CD4-positive, alpha-beta T cell (primary cell): ENCODE data around the gene BABAM2. TPM values are rescaled to one million over a fixed set of nuclear protein-coding genes. Genes with fewer than 3 reads are reported as not detected.

Source experiments
- ATAC-seq: fragments of 200-7000 bp; cut with Tn5 transposase; one replicate; pipeline ENCODE4 v1.10.0; 2022; ENCODE audit warnings: mild to moderate bottlenecking; ENCODE audit not compliant: poor library complexity
- CTCF ChIA-PET: fragments of 350-600 bp; sonication (Branson Sonifier 250); formaldehyde crosslinking; loops from one replicate; lab custom pipeline; 2021; ENCODE audit warnings: antibody characterized with exemption, inconsistent platforms; lab: Charles Lee
- POLR2A ChIA-PET: fragments of 350-600 bp; sonication (Branson Sonifier 250); formaldehyde crosslinking; loops from one replicate; lab custom pipeline; 2021; ENCODE audit warnings: antibody characterized with exemption, inconsistent platforms; lab: Charles Lee
- DNase-seq, 14 experiments: peaks; one replicate each; pipeline ENCODE4 v3.0.0-alpha.2; 2013 to 2020; ENCODE audit warnings: mixed read lengths in 2 of 14
- H3K27ac ChIP-seq, 2 donors: one replicate each; pipeline versions ENCODE4 v1.5.1 to v1.7.0; 2013; ENCODE audit warnings: low read length in 2 of 2, low read depth in 1 of 2, mild to moderate bottlenecking in 1 of 2
- H3K27me3 ChIP-seq, 2 experiments: 1 replicate in 1 of 2; 2 replicates in 1 of 2; pipeline versions ENCODE4 v1.6.1 to v1.7.0; 2013; ENCODE audit warnings: low read length in 2 of 2, control low read depth in 1 of 2, mild to moderate bottlenecking in 1 of 2, moderate library complexity in 1 of 2; ENCODE audit not compliant: insufficient read depth in 2 of 2, control insufficient read depth in 1 of 2
- H3K36me3 ChIP-seq: one replicate; pipeline ENCODE4 v1.6.1; 2013; ENCODE audit warnings: low read length, control low read depth; ENCODE audit not compliant: insufficient read depth
- H3K4me1 ChIP-seq: one replicate; pipeline ENCODE4 v1.6.1; 2013; ENCODE audit warnings: low read length, control low read depth; ENCODE audit not compliant: insufficient read depth
- H3K4me3 ChIP-seq: one replicate; pipeline ENCODE4 v1.5.1; 2013; ENCODE audit warnings: mild to moderate bottlenecking, low read length, moderate library complexity
- H3K9me3 ChIP-seq, 2 experiments: 1 replicate in 1 of 2; 2 replicates in 1 of 2; pipeline versions ENCODE4 v1.6.1 to v1.7.0; 2013; ENCODE audit warnings: low read length in 2 of 2, mild to moderate bottlenecking in 2 of 2, control low read depth in 1 of 2, moderate library complexity in 1 of 2; ENCODE audit not compliant: control insufficient read depth in 1 of 2, insufficient read depth in 1 of 2
- H3K27ac Mint-ChIP-seq: one replicate; pipeline ENCODE4 v1.8.0; 2020; ENCODE audit warnings: mixed read lengths
- H3K27me3 Mint-ChIP-seq: one replicate; pipeline ENCODE4 v1.8.0; 2021; ENCODE audit warnings: mixed read lengths
- H3K36me3 Mint-ChIP-seq: one replicate; pipeline ENCODE4 v1.8.0; 2021; ENCODE audit warnings: low read depth, mixed read lengths
- H3K4me1 Mint-ChIP-seq: one replicate; pipeline ENCODE4 v1.8.0; 2021; ENCODE audit warnings: low read depth, mixed read lengths
- H3K4me3 Mint-ChIP-seq: one replicate; pipeline ENCODE4 v1.8.0; 2020; ENCODE audit warnings: mild to moderate bottlenecking, mixed read lengths
- H3K9me3 Mint-ChIP-seq: one replicate; pipeline ENCODE4 v1.8.0; 2020; ENCODE audit warnings: mixed read lengths
- intact Hi-C, 2 experiments: fragments of 100-400 bp; cut with DNase I in 1 of 2; cut with micrococcal nuclease in 1 of 2; formaldehyde crosslinking; loops; one replicate each; pipeline versions ENCODE4 v1.15.1 to v1.9.0; 2023 to 2025; cut with DNase I, micrococcal nuclease
- total RNA-seq, 174 experiments: library from RNA in 2 of 174; stranded (reverse) in 2 of 174; gene quantifications; one replicate each; pipeline ENCODE4 v1.2.3 and lab custom pipeline; 2021 to 2026
- TF ChIP-seq, protein P1 (sequence below): fragments of 200-600 bp; IDR thresholded peaks from one replicate; pipeline ENCODE4 v1.8.0; 2022; ENCODE audit warnings: antibody characterized with exemption, mild to moderate bottlenecking

Gene BABAM2
- total RNA-seq, 2 experiments from 2014 or later = 29.2 to 32.8 TPM

DNA sequence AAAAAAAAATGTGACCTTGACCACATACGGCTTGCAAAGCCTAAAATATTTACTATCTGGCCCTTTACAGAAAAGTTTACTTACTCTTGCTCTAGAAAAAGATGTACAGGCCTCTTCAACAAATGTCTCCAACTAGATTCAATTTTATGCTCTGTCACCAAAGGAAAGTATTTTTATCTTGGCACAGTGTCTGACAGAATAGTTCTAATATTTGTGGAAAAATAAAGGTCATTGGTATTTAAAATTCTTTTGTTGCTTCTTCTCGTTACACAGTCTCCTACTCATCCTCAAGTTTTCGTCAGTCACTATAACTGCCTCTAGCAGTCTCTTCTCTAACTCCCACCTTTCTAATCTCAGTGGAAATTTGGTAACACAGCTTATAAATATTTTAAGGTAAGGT, 1.7 kb upstream of the BABAM2 start:
- no peak overlapping the region for H3K4me3 ChIP-seq
- ATAC-seq (no peak), DNase-seq (no peak)
- Mint-ChIP-seq H3K9me3 (no peaks in the 10 kb centered on the region), H3K27me3 (peaks cover 6% of the 10 kb centered on the region), H3K4me3 (peak overlapping the region; percentile 51), H3K27ac (peak overlapping the region; percentile 100), H3K36me3 (peaks cover 21% of the 10 kb centered on the region), H3K4me1 (peaks cover 44% of the 10 kb centered on the region)
- H3K4me1 ChIP-seq = peaks cover 23% of the 10 kb centered on the region
- ChIA-PET CTCF (no interaction called here), POLR2A (no interaction called here)
- intact Hi-C loops = loop anchor here in 1 of 2 experiments (10.0 kb wide), 1 partner anchor 1104 kb away; the partner anchor contains the start of gene CENPA
- H3K27me3 ChIP-seq = no peaks in the 10 kb centered on the region
- H3K36me3 ChIP-seq = no peaks in the 10 kb centered on the region
- H3K27ac ChIP-seq = no peak overlapping the region
- TF ChIP-seq, protein P1, sequence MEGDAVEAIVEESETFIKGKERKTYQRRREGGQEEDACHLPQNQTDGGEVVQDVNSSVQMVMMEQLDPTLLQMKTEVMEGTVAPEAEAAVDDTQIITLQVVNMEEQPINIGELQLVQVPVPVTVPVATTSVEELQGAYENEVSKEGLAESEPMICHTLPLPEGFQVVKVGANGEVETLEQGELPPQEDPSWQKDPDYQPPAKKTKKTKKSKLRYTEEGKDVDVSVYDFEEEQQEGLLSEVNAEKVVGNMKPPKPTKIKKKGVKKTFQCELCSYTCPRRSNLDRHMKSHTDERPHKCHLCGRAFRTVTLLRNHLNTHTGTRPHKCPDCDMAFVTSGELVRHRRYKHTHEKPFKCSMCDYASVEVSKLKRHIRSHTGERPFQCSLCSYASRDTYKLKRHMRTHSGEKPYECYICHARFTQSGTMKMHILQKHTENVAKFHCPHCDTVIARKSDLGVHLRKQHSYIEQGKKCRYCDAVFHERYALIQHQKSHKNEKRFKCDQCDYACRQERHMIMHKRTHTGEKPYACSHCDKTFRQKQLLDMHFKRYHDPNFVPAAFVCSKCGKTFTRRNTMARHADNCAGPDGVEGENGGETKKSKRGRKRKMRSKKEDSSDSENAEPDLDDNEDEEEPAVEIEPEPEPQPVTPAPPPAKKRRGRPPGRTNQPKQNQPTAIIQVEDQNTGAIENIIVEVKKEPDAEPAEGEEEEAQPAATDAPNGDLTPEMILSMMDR = no peak
- no peaks in the 10 kb centered on the region for H3K9me3 ChIP-seq

DNA sequence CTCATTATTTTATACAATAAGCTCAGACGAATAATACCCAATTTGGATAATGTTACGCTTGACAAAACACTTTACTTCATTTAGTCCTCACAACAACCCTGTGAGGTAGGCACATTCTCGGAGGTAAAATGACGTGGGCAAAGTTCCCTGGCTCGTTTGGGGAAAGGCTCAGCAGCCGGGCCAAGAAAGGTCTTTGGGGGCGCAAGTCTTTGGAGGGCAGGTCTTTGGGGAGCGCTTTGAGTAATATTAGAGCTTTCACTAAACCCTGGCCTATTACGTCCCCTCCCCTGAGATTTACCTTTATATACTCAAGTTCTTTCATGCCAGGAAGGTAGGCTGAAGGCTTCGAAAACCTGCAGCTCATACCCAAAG, 769 bp upstream of the BABAM2 start:
- Histone ChIP-seq H3K27me3 (no peaks in the 10 kb centered on the region), H3K4me3 (peak overlapping the region; percentile 79), H3K27ac (peak overlapping the region; percentile 96 to 99), H3K36me3 (no peaks in the 10 kb centered on the region), H3K9me3 (no peaks in the 10 kb centered on the region), H3K4me1 (peaks cover 23% of the 10 kb centered on the region)
- peak overlapping the region; percentile 100 for H3K27ac Mint-ChIP-seq
- ChIA-PET CTCF (no interaction called here), POLR2A (interaction anchor here (0.9 to 1.5 kb wide), 6 partner anchors 28 to 1226 kb away, joined by 3 to 5 read pairs (median 3); partner anchors contain the start of genes ATRAID and SLC5A6)
- peaks cover 6% of the 10 kb centered on the region for H3K27me3 Mint-ChIP-seq
- H3K9me3 Mint-ChIP-seq = no peaks in the 10 kb centered on the region
- peaks cover 53% of the 10 kb centered on the region for H3K4me1 Mint-ChIP-seq
- intact Hi-C loops = loop anchor here (1.0 to 10.0 kb wide), 10 partner anchors 78 to 1857 kb away; partner anchors contain the start of genes MRPL33 (in 2 of the 2), CENPA (in 1 of the 2), FOSL2 (in 1 of the 2) and IFT172 (in 1 of the 2)
- H3K4me3 Mint-ChIP-seq = peak overlapping the region; percentile 97
- TF ChIP-seq, protein P1 = no peak
- ATAC-seq = no peak
- DNase-seq = peak in 1 of 14 experiments; percentile 12
- H3K36me3 Mint-ChIP-seq = peaks cover 30% of the 10 kb centered on the region

DNA sequence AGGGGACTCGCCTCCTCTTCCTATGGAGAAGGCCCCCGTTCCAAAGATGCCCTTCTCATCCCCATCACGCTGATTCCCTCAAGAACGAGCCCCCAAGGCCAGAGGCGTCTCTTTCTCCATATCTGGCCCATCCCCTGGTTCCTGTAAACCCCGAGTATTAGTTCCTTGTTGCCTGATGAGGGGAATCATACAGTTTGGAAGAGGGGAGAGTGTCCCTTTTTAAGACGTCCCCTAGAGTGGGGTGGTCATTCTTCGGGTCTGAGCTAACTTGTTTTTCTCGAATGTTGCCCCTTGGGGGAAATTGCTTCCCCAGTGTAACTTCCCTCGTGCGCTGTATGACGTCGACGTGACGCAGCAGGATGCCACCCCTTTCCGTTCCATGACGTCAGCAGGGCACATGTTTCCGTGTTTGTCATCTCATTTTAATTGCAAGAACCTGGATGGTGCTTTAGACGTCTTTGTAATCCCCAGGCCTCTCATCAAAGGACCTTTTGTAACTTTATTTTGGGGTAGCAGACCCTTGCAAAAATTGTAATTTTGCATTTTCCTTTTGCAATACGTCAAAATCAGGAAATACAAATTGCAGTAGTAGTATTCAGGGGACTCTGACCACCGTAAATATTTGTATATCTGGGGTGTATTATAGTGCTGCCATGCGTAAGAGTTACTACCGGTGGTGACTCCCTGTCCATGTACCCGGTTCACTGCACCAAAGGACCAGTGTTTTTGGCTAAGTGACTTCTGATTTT, 569 bp downstream of the BABAM2 start:
- Histone ChIP-seq H3K36me3 (peaks cover 7% of the 10 kb centered on the region), H3K27ac (peak overlapping the region; percentile 96 to 99), H3K4me1 (peaks cover 23% of the 10 kb centered on the region), H3K27me3 (no peaks in the 10 kb centered on the region), H3K4me3 (peak overlapping the region; percentile 79), H3K9me3 (no peaks in the 10 kb centered on the region)
- DNase-seq = peak; percentile 65 to 97 (median 86)
- TF ChIP-seq, protein P1 = no peak
- peaks cover 63% of the 10 kb centered on the region for H3K4me1 Mint-ChIP-seq
- ATAC-seq = peak; percentile 39
- peak overlapping the region; percentile 100 for H3K27ac Mint-ChIP-seq
- H3K36me3 Mint-ChIP-seq = peaks cover 43% of the 10 kb centered on the region
- H3K9me3 Mint-ChIP-seq = no peaks in the 10 kb centered on the region
- POLR2A ChIA-PET = interaction anchor here (0.8 to 1.5 kb wide), 9 partner anchors 29 to 1225 kb away, joined by 3 to 10 read pairs (median 3); partner anchors contain the start of genes CCDC121, GPN1 and MRPL33
- intact Hi-C loops = loop anchor here (1.0 to 10.0 kb wide), 10 partner anchors 29 to 1859 kb away; partner anchors contain the start of genes MRPL33 (in 2 of the 2), FOSL2 (in 1 of the 2), IFT172 (in 1 of the 2) and RAB10 (in 1 of the 2)
- peaks cover 6% of the 10 kb centered on the region for H3K27me3 Mint-ChIP-seq
- H3K4me3 Mint-ChIP-seq = peak overlapping the region; percentile 97
- CTCF ChIA-PET = no interaction called here
